Caki2 (cell line): ENCODE results near the gene LRRC46. TPM values are rescaled to one million over a fixed set of nuclear protein-coding genes. Genes with fewer than 3 reads are reported as not detected.

Experiments used
- DNase-seq: peaks from one replicate; pipeline ENCODE4 v3.0.0-alpha.2; 2015; ENCODE audit warnings: low read depth
- in situ Hi-C: cut with HindIII; loops from 2 replicates; pipeline ENCODE4 v1.10.0; 2016; ENCODE audit warnings: low sequenced_read_pairs, low pct_unique_long_range_greater_than_20kb, mixed read lengths
- total RNA-seq: library from RNA; depleted of rRNA; stranded (reverse); fragments of >200 nt; shearing (Covaris generic); gene quantifications from 2 replicates; pipeline ENCODE4 v1.2.3, GENCODE V29; 2014; ENCODE audit warnings: low replicate concordance; rRNA removed

The LRRC46 gene
- total RNA-seq, 1 experiment from 2014 or later: not detected

DNA sequence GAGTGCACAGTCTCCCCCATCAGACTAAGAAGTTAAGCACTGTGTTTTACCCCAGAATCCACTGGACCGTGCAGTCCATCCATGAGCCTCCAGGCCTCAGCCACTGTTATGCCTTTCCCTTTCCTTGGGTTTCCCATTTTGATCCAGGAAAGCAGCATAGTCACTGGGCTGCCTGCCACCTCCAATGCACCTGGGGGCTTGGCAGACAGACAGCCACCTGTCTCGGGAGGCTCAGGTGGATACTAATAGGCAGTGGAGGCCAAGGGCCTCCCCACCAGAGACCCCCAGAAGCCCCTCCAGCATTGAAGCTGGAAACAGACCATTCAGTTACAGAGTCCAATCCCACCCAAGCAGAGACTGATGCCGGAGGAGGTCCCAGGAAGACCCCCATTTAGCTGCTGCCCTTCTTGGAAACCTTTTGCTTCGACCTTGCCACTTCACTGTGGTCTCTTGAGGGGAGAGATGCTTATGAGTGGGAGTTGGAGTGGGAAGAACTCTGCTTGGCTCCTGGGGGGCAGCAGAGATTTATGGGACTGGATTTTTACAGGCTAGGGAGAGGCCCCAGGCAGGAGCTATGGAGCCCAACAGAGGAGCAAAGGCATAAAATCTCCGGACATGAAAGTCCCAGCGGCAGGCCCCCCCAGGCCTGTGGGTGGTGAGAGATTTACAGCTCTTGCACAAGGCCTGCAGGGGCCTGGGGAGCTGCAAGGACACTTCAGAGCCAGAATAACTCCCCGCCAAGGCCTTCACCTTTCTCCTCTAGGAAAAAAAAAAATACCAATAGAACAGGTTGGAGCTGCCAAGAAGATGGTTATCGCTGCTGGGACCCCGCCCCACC, 52.3 kb downstream of the LRRC46 start:
- DNase-seq: no peak
- in situ Hi-C loops: no loop called here

DNA sequence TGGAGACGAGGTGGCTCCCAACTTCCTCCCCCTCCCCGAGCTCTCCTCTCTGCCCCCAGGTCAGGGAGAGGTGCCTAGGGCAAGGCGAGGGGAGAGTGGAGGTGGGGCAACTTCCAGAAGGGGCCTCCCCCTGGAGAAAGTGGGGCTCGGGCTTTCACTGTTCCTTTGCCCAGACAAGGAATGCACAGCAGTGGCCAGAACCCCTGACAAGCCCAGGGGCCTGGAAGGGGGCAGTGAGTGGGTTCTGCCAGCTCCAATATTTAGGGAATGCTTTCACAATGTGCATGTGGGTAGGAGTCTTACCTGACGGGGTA, 52.9 kb downstream of the LRRC46 start:
- DNase-seq: no peak
- in situ Hi-C loops: no loop called here

DNA sequence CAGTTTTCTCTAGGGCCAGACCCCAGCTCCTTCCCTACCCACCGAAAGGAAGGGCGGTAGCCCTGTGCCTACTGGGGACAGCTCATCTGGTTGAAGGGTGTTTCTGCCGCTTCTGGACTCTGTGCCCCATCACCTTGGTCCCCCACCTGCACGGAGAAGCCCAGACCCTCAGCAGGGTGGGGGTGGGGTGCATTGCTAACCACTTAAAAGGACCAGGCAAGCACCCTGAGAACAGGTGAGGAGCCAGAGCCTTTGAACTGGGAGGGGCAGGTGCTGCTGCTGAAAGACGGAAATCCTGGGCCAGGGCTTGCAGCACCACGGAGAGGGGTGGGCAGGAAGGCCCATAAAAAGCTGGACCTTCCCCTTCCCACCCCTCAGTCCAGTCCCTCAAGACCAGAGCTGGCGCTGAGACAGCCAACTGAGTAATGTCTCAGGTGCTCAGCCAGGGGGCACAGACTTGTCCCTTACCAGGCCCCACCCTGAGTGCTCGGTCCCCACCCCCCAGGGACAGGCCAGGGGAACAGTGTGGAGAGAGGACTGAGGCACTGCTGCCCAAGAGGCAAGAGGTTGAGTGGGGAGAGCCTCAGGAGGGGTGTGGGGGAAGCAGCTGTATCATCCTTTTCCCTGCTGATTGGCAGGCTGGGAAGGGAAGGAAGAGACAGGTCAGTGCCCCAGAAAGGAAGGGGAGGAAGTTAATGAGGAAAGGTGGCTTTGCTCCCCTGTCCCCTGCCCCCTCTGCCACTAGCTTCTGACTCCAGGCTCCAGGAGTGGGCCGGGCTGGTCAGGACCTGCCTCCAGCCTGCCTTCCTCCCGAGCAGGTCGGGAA, 53.6 kb downstream of the LRRC46 start:
- DNase-seq: no peak
- in situ Hi-C loops: no loop called here

Other genes with a start within 250 kb of the LRRC46 start
- 188 and 192 TPM in 2 replicates for gene KPNB1, start 181.8 kb upstream of the LRRC46 start, total RNA-seq
- gene TBKBP1, start 137.5 kb upstream of the LRRC46 start, total RNA-seq: 0.17 and 0.74 TPM in 2 replicates
- not detected in 2 replicates for gene TBX21, start 98.4 kb upstream of the LRRC46 start, total RNA-seq
- gene OSBPL7, start 9.9 kb upstream of the LRRC46 start, total RNA-seq: 10.0 and 12.4 TPM in 2 replicates
- gene MRPL10, start 129 bp upstream of the LRRC46 start, total RNA-seq: 61.4 and 63.9 TPM in 2 replicates
- gene SCRN2, start 9.6 kb downstream of the LRRC46 start, total RNA-seq: 46.0 and 52.3 TPM in 2 replicates
- 2.4 and 4.6 TPM in 2 replicates for gene SP6, start 19.5 kb downstream of the LRRC46 start, total RNA-seq
- gene SP2, start 64.6 kb downstream of the LRRC46 start, total RNA-seq: 0.03 TPM in 1 of 2 replicates, not detected in the other
- 77.0 and 96.8 TPM in 2 replicates for gene PNPO, start 109.9 kb downstream of the LRRC46 start, total RNA-seq
- gene PRR15L, start 126.2 kb downstream of the LRRC46 start, total RNA-seq: not detected in 2 replicates
- gene CDK5RAP3, start 139.4 kb downstream of the LRRC46 start, total RNA-seq: 89.8 and 102 TPM in 2 replicates
- gene COPZ2, start 206.1 kb downstream of the LRRC46 start, total RNA-seq: not detected in 2 replicates
- gene NFE2L1, start 216.7 kb downstream of the LRRC46 start, total RNA-seq: 31.9 and 36.2 TPM in 2 replicates